AG08395 (cell line): ENCODE measurements around the gene PIP4K2C.

Experiments used
- DNase-seq: peaks from one replicate; pipeline ENCODE4 v3.0.0; 2012; ENCODE audit warnings: mixed read lengths, low spot score

PIP4K2C gene

DNA sequence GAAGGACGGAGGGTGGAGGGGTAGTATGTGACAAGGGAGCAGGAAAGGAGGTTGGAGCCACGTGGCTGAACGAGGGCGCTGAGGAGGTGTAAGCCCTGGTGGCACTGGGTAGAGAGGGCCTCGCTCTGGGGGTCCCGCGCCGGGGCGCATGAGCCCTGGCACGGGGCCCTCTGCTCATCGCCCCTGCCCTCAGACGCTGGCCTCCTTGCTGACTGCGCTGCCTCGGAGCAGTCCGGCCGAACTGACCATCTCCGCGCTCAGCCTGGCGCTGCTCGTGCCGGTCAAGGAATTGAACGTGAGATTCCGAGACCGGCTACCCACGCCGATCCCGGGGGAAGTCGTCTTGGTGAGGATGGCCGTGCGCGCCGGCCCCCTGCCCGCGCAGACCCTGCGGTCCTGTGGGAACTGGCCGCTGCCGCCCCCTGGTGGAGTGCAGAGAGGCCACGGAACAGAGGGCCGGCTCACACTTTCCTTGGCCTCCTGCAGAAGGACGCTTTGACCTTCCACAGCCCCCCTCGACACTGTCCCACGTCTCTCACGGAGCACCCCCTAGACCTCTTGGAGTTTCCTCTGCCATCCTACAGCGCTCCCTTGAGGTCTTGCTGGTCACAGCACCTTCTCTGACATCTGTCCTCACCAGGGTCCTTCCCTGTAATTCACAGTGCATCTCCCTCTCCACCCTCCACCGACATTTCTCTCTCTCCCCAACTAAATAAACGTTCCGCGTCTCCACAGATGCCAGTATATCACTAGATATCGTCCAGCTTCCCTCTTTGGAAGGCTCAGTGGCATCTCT is 30.7 kb downstream of the PIP4K2C start:
- peak; percentile 70 for DNase-seq

GRCh38 chr12:57622293-57623245 is 31.6 kb downstream of the PIP4K2C start:
- DNase-seq: no peak

DNA sequence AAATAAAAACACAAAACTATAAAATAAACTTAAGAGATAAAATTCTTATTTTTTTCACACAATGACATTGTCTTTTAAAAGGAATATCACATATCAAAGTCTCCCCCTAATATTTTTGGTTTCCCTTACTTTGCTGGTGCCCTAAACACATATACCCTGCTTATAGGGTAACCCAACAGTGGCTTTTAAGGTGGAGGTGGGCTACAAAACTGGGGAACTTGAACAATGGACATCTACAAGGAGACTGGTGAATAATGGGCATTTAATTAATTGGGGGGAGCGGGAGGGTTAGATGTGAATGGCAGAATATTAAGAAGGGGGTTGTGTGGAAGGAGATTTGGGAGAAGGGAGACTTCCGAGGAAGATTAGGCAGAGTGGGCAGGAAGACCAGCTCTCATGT is 32.4 kb downstream of the PIP4K2C start:
- no peak for DNase-seq

GRCh38 chr12:57623811-57624390 is 32.9 kb downstream of the PIP4K2C start:
- DNase-seq: no peak

GRCh38 chr12:57624441-57625220 is 33.6 kb downstream of the PIP4K2C start:
- no peak for DNase-seq

GRCh38 chr12:57625261-57626032 is 34.5 kb downstream of the PIP4K2C start:
- no peak for DNase-seq

- no peak for DNase-seq
Measured at GRCh38 chr12:57626111-57626920, 35.3 kb downstream of the PIP4K2C start.

DNA sequence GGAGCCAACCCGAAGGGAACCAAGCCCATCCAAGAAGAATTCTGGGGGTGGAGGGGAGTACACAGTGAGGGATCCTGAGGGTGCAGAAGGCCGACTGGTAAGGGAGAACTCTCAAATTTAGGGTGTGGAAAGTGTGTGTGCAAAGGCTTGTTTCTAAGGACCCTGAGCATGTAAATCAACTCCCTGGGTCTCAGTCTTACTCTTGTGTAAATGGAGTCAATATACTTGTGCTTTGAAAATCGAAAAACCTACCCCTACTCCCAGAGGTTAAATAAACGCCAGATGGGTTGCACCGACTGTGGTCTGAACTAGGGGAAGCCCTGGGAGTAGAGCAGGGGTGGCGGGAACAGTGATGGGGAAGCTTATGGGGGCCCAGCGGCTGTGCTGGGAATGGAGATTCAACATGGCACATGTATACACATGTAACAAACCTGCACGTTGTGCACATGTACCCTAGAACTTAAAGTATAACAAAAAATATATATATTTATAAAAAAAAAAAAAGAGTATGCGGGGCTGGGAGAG is 36.0 kb downstream of the PIP4K2C start:
- DNase-seq: no peak

DNA sequence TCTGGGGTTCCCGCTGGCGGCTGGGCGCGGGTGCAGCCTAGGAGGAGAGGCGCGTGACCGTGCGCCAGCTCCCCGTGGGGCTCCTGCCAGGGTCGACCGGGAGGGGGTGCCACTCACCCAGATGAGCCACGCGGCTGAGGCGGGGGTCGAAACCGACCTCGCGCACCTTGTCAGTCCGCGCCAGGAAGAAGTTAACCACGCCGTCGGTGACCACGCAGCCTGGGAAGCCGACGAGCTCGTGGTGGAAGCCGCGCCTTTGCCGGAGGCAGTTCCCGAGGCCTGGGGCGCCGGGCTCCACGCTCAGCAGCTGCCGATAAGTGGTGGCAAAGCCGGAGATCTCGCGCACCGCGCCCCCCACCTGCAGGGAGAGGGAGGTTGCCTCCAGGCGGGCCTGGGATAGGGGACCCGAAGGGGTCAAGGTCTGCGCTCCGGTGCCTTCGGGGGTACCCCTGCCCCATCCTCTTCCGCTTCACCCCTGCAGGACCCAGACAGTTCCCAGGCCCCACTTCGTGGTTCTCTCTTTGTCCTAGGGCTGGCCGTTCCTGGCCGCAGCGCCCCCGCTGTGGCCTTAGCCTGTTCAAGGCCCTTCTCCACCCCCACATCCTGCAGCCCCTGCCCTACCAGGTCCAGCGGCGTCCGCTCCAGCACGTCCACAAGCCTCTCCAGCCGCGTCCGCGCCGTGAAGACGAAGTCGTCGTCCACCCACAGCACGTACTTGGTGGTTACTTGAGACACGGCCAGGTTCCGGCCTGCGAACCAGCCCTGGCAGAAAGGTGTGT is 36.7 kb downstream of the PIP4K2C start:
- no peak for DNase-seq

GRCh38 chr12:57628280-57629191 is 37.5 kb downstream of the PIP4K2C start:
- DNase-seq: no peak

- DNase-seq: no peak
Measured at GRCh38 chr12:57629897-57630471, 39.0 kb downstream of the PIP4K2C start.

DNA sequence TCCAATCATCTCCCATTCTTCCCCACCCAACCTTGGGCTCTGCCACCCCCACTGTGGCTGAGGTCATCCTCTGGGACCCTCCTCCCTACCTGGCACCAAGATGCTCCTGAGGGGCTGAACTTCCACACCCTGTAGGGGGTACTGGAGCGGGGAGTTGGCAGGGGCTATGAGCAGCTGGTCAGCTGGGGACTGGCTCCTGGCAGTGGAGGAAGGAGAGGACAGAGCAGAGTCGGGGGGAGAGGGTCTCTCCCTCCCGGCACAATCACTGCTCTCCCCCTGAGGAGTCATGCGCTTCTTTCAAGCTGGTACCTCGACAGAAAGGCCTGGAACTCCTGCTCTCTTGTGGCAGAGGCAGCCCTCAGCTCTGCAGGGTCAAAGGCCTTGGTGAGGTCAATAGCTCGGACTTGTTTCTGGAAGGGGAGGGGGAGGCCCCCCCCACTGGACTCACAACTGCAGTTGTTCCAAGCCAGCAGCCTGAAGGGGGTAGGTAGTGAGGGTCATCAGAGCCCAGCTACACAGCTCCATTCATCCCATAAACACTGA is 40.0 kb downstream of the PIP4K2C start:
- DNase-seq: no peak

DNA sequence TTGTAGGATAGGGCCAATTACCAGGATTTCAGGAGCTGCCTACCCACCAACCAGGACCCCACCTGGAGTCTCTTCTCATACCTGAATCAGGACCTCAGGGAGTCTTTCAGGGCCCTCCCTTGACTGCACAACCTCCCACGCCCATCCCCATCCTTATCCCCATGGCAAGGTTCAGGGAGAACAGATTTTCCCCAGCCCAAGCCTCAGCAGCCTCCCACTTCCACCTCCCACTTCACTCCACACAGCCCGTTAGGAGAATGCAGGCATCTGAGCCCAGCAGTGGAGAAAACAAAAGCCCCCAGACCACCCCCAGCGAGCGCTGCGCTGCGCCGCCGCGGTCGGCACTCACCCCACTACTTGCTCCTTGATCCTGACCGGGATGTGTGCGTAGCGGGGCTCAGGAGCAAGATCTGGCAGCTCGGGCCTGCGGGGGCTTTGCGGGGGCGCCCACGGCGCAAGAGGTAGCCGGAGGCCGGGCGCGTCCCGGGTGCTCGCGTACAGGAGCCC is 40.6 kb downstream of the PIP4K2C start:
- DNase-seq: no peak

GRCh38 chr12:57632073-57632957 is 41.3 kb downstream of the PIP4K2C start:
- no peak for DNase-seq

DNA sequence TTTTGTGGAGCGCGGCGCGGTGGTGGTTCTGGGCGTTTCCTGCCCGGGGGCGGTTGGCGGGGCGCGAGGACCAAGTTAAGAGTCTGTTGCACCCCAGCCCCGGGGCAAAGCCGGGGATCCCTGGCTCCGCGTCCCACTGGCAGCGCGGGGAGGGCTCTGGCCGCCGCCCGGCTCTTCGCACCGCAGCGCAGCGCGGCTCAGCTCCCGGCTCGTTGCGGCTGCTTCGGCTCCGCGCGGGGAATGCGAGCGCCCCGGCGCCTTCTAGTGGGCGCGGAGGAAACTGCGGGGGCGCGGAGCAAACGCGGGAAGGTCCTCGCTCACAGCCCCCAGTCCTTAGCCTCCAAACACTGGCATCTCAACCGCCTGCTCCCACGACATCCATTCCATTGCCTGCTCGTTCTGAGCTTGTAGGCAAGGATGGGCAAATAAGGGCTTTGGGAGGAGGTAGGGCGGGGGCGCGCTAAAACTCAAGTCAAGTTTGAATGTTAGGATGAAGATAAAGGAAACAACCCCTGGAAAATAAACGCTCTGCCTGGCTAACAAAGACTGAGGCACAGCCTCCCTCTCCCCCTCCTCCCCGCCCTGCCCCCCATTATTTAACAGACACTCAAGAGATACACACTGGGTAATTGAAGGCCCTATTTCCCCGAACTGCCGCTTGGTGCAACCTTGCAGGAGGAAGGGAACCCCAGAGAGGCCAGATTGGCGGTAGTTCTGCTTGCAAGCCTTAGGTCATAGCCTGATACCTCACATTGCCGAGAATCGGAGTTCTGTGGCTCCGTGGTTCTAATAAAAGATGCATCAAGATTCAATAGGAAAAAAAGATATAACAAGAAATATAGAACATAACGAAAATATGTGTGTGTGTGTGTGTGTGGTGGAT is 42.2 kb downstream of the PIP4K2C start, which contains the start of gene B4GALNT1:
Gene B4GALNT1 (minus strand): TSS at position 244 of the 883 bp plus-strand sequence. CDS start 1,069 bp downstream, outside the sequence.
- DNase-seq: peak; percentile 77
